ENCODE results near the gene GNB5. TPM values are rescaled to one million over a fixed set of nuclear protein-coding genes. Genes with fewer than 3 reads are reported as not detected.

The GNB5 gene
- total and polyA plus RNA-seq, 12 donors, result 4.7 to 12.8 (median 7.6) TPM

GRCh38 chr15:52078197-52078875 is 112.9 kb downstream of the GNB5 start:
- DNase-seq (no peak), ATAC-seq (peak in 4 of 8 donors; percentile 10 to 24 (median 14))
- H3K27ac ChIP-seq, result no peak overlapping the region
- H3K4me3 ChIP-seq, result no peak overlapping the region
- intact Hi-C loops (cut with DNase I), result loop anchor here in 6 of 10 donors (2.0 to 10.0 kb wide), 4 partner anchors 96 to 104 kb away; partner anchors contain the start of gene LEO1 (in 1 of the 6)
- 75 to 77% methylated on average over 10 of the region's 10 CpGs for WGBS, 2 donors
- no peaks in the 10 kb centered on the region for H3K36me3 ChIP-seq
- H3K4me1 ChIP-seq, result peaks cover 0 to 21% (median 0%) of the 10 kb centered on the region in 9 donors
- TF ChIP-seq CTCF (IDR thresholded peaks at IDR 0.05), result no peak
- no peaks in the 10 kb centered on the region for H3K27me3 ChIP-seq
- H3K9me3 ChIP-seq, result no peaks in the 10 kb centered on the region

- no peak overlapping the region for H3K4me3 ChIP-seq
- H3K27me3 ChIP-seq, result no peaks in the 10 kb centered on the region
- DNase-seq, result no peak
- no peaks in the 10 kb centered on the region for H3K36me3 ChIP-seq
- no peak overlapping the region for H3K27ac ChIP-seq
- no peak for ATAC-seq
- intact Hi-C loops (cut with DNase I), result loop anchor here in 4 of 10 donors (5.0 to 10.0 kb wide), 3 partner anchors 95 to 102 kb away; partner anchors contain the start of gene LEO1 (in 1 of the 4)
- WGBS, 2 donors, result 84 to 86% methylated on average over 11 of the region's 11 CpGs
- no peak for TF ChIP-seq CTCF (IDR thresholded peaks at IDR 0.05)
- H3K9me3 ChIP-seq, result no peaks in the 10 kb centered on the region
- peaks cover 0 to 10% (median 0%) of the 10 kb centered on the region in 9 donors for H3K4me1 ChIP-seq
Observed at GRCh38 chr15:52076889-52077781, 114.1 kb downstream of the GNB5 start.

- no peak for TF ChIP-seq CTCF (IDR thresholded peaks at IDR 0.05)
- DNase-seq, result no peak
- intact Hi-C loops (cut with DNase I), result loop anchor here in 1 of 10 donors (10.0 kb wide), 1 partner anchor 97 kb away; the partner anchor contains the start of gene LEO1
Observed at GRCh38 chr15:52071570-52071969, 119.6 kb downstream of the GNB5 start.

GRCh38 chr15:52069559-52069958 is 121.6 kb downstream of the GNB5 start:
- H3K36me3 ChIP-seq, result peaks cover 0 to 27% (median 6%) of the 10 kb centered on the region in 9 donors
- ATAC-seq (no peak), DNase-seq (no peak)
- no peaks in the 10 kb centered on the region for H3K4me1 ChIP-seq
- TF ChIP-seq CTCF (IDR thresholded peaks at IDR 0.05), result no peak
- no peaks in the 10 kb centered on the region for H3K9me3 ChIP-seq
- no peaks in the 10 kb centered on the region for H3K27me3 ChIP-seq
- H3K27ac ChIP-seq, result no peak overlapping the region
- H3K4me3 ChIP-seq, result no peak overlapping the region
- WGBS, 2 donors, result 93 to 95% methylated on average over 5 of the region's 5 CpGs
- intact Hi-C loops (cut with DNase I), result no loop called here

More at GRCh38 chr15:52071570-52071969, 119.6 kb downstream of the GNB5 start:
- 91 to 94% methylated on average over 10 of the region's 10 CpGs for WGBS, 2 donors
- no peak for ATAC-seq
- peaks cover 0 to 7% (median 0%) of the 10 kb centered on the region in 9 donors for H3K36me3 ChIP-seq
- peaks cover 0 to 1% (median 0%) of the 10 kb centered on the region in 9 donors for H3K4me1 ChIP-seq
- no peaks in the 10 kb centered on the region for H3K9me3 ChIP-seq
- no peak overlapping the region for H3K27ac ChIP-seq
- H3K27me3 ChIP-seq, result no peaks in the 10 kb centered on the region
- no peak overlapping the region for H3K4me3 ChIP-seq

All from heart right ventricle (tissue), 16 donors.